Spleen (tissue), 11 donors: ENCODE data around the gene LOXL4. TPM values are rescaled to one million over a fixed set of nuclear protein-coding genes. Genes with fewer than 3 reads are reported as not detected.

ENCODE experiments used
- DNase-seq: peaks from one replicate; pipeline ENCODE4 v3.0.0-alpha.2; 2020
- H3K27ac ChIP-seq, 8 donors: fragments of 200-600 bp; sonication (generic) in 7 of 8; 1 replicate in 4 of 8; 2 replicates in 4 of 8; pipeline versions ENCODE4 v1.5.0 to v1.8.0; 2016 to 2021; ENCODE audit warnings: inconsistent platforms in 4 of 8, mild to moderate bottlenecking in 4 of 8, moderate library complexity in 1 of 8
- H3K27me3 ChIP-seq, 7 donors: fragments of 200-600 bp; sonication (generic) in 6 of 7; replicated peaks in 1 of 7; 1 replicate in 4 of 7; 2 replicates in 3 of 7; pipeline versions ENCODE4 v1.5.0 to v1.8.0; 2016 to 2021; ENCODE audit warnings: inconsistent platforms in 3 of 7, mild to moderate bottlenecking in 1 of 7
- H3K36me3 ChIP-seq, 6 donors: fragments of 200-600 bp; sonication (generic) in 5 of 6; 1 replicate in 4 of 6; 2 replicates in 2 of 6; pipeline versions ENCODE4 v1.5.0 to v1.8.0; 2016 to 2021; ENCODE audit warnings: inconsistent platforms in 2 of 6
- H3K4me1 ChIP-seq, 6 donors: fragments of 200-600 bp; sonication (generic) in 5 of 6; 1 replicate in 3 of 6; 2 replicates in 3 of 6; pipeline versions ENCODE4 v1.5.0 to v1.8.0; 2016 to 2021; ENCODE audit warnings: inconsistent platforms in 3 of 6
- H3K4me3 ChIP-seq, 8 donors: fragments of 200-600 bp; sonication (generic) in 7 of 8; 1 replicate in 4 of 8; 2 replicates in 4 of 8; pipeline versions ENCODE4 v1.5.0 to v1.8.0; 2016 to 2021; ENCODE audit warnings: inconsistent platforms in 4 of 8, mild to moderate bottlenecking in 4 of 8, moderate library complexity in 2 of 8
- H3K9me3 ChIP-seq, 8 donors: fragments of 200-600 bp; sonication (generic) in 7 of 8; 1 replicate in 4 of 8; 2 replicates in 4 of 8; pipeline versions ENCODE4 v1.5.0 to v1.8.0; 2016 to 2021; ENCODE audit warnings: inconsistent platforms in 4 of 8
- CTCF ChIP-seq, 11 experiments: fragments of 200-600 bp in 7 of 11; fragments of 450-650 bp in 4 of 11; sonication (generic) in 4 of 11; IDR thresholded peaks in 8 of 11; conservative IDR thresholded peaks in 3 of 11; 1 replicate in 7 of 11; 2 replicates in 4 of 11; pipeline versions ENCODE4 v1.4.0 to v1.8.0; 2016 to 2021; ENCODE audit warnings: antibody characterized with exemption in 11 of 11, inconsistent platforms in 4 of 11, mild to moderate bottlenecking in 1 of 11
- POLR2A ChIP-seq, 3 donors: fragments of 450-650 bp; IDR thresholded peaks; one replicate each; pipeline ENCODE4 v1.5.1; 2017; ENCODE audit warnings: antibody characterized with exemption in 3 of 3, mild to moderate bottlenecking in 1 of 3
- POLR2AphosphoS5 ChIP-seq, 3 donors: sonication (generic); formaldehyde crosslinking; IDR thresholded peaks; one replicate each; pipeline ENCODE4 v1.5.1; 2017; ENCODE audit warnings: antibody characterized with exemption in 3 of 3
- WGBS, 5 donors: extraction: QIAGEN DNeasy Blood & Tissue Kit in 3 of 5; methylation state at CpG; one replicate each; pipeline versions ENCODE4 v1.1.5 to v1.1.7; 2013 to 2018; 5-methylcytosine and 5-hydroxymethylcytosine counted together
- intact Hi-C: fragments of 100-400 bp; cut with DNase I; formaldehyde crosslinking; loops from one replicate; pipeline ENCODE4 v1.15.0; 2023; ENCODE audit warnings: low total_unique reads
- polyA plus RNA-seq, 3 donors: library from polyadenylated mRNA; stranded (reverse); fragments of 200-250 nt; gene quantifications; one replicate each; pipeline ENCODE4 v1.2.1, GENCODE V29; 2013
- total RNA-seq, 7 donors: library from RNA; depleted of rRNA in 3 of 7; stranded (reverse); fragments of >200 nt in 3 of 7; fragmentation: NEBNext Ultra II Directional in 4 of 7; extraction: Animal tissue kit (Norgen Biotek cat#: 25700) in 4 of 7; gene quantifications; one replicate each; pipeline versions ENCODE4 v1.1.0 to v1.2.1, GENCODE V29; 2016 to 2021
- donor health status: healthy with polysubstance abuse.
- donor health status: DM: no; HTN: no; CAD: no; lungs with moderate emphysema.
- donor health status: DM: no; HTN: no; CAD: no.
- donor health status: Bipolar disorder and iron deficiency.
- donor health status: healthy.
- donor health status: DM: no; HTN: no; CAD: no.
- donor health status: DM: yes; HTN: yes; CAD: no.

Gene LOXL4
- total and polyA plus RNA-seq, 10 donors: 0.39 to 6.1 (median 1.7) TPM

GRCh38 chr10:98209441-98209840, 58.6 kb downstream of the LOXL4 start:
- peaks cover 0 to 5% (median 1%) of the 10 kb centered on the region in 6 donors for H3K4me1 ChIP-seq
- WGBS, 5 donors: 88 to 95% (median 92%) methylated on average over 4 of the region's 4 CpGs
- H3K27me3 ChIP-seq: no peaks in the 10 kb centered on the region
- no peaks in the 10 kb centered on the region for H3K9me3 ChIP-seq
- TF ChIP-seq CTCF (IDR thresholded peaks at IDR 0.05 in 8 of 11, conservative IDR thresholded peaks at IDR 0.05 in 3 of 11) (no peak), POLR2A (IDR thresholded peaks at IDR 0.05) (no peak), POLR2AphosphoS5 (IDR thresholded peaks at IDR 0.05) (no peak)
- peaks cover 0 to 44% (median 15%) of the 10 kb centered on the region in 6 donors for H3K36me3 ChIP-seq
- intact Hi-C loops: no loop called here
- H3K27ac ChIP-seq: no peak overlapping the region
- no peak for DNase-seq
- H3K4me3 ChIP-seq: no peak overlapping the region

GRCh38 chr10:98208925-98209324, 59.1 kb downstream of the LOXL4 start:
- intact Hi-C loops: no loop called here
- Histone ChIP-seq H3K27me3 (no peaks in the 10 kb centered on the region), H3K4me3 (no peak overlapping the region), H3K9me3 (no peaks in the 10 kb centered on the region), H3K4me1 (peaks cover 0 to 5% (median 1%) of the 10 kb centered on the region in 6 donors), H3K36me3 (peaks cover 0 to 44% (median 15%) of the 10 kb centered on the region in 6 donors), H3K27ac (no peak overlapping the region)
- 93 to 95% (median 94%) methylated on average over 2 of the region's 2 CpGs for WGBS, 5 donors
- no peak for TF ChIP-seq POLR2AphosphoS5 (IDR thresholded peaks at IDR 0.05)
- TF ChIP-seq CTCF (IDR thresholded peaks at IDR 0.05 in 8 of 11, conservative IDR thresholded peaks at IDR 0.05 in 3 of 11): no peak
- no peak for TF ChIP-seq POLR2A (IDR thresholded peaks at IDR 0.05)
- DNase-seq: no peak

GRCh38 chr10:98205351-98205750, 62.6 kb downstream of the LOXL4 start:
- no peak for TF ChIP-seq CTCF (IDR thresholded peaks at IDR 0.05 in 8 of 11, conservative IDR thresholded peaks at IDR 0.05 in 3 of 11)
- TF ChIP-seq POLR2AphosphoS5 (IDR thresholded peaks at IDR 0.05): no peak
- TF ChIP-seq POLR2A (IDR thresholded peaks at IDR 0.05): no peak

GRCh38 chr10:98202378-98202777, 65.6 kb downstream of the LOXL4 start:
- Histone ChIP-seq H3K4me1 (peaks cover 0 to 10% (median 6%) of the 10 kb centered on the region in 6 donors), H3K27me3 (no peaks in the 10 kb centered on the region), H3K36me3 (peaks cover 0 to 11% (median 0%) of the 10 kb centered on the region in 6 donors), H3K27ac (no peak overlapping the region), H3K9me3 (no peaks in the 10 kb centered on the region), H3K4me3 (no peak overlapping the region)
- DNase-seq: no peak
- intact Hi-C loops: no loop called here
- TF ChIP-seq CTCF (IDR thresholded peaks at IDR 0.05 in 8 of 11, conservative IDR thresholded peaks at IDR 0.05 in 3 of 11) (no peak), POLR2A (IDR thresholded peaks at IDR 0.05) (no peak), POLR2AphosphoS5 (IDR thresholded peaks at IDR 0.05) (no peak)
- 91 to 99% (median 96%) methylated on average over 8 of the region's 8 CpGs for WGBS, 5 donors

More at GRCh38 chr10:98205351-98205750, 62.6 kb downstream of the LOXL4 start:
- no peaks in the 10 kb centered on the region for H3K4me1 ChIP-seq
- intact Hi-C loops: no loop called here
- 91 to 97% (median 96%) methylated on average over 2 of the region's 2 CpGs for WGBS, 5 donors
- no peak overlapping the region for H3K27ac ChIP-seq
- H3K4me3 ChIP-seq: no peak overlapping the region
- no peaks in the 10 kb centered on the region for H3K9me3 ChIP-seq
- no peaks in the 10 kb centered on the region for H3K27me3 ChIP-seq
- DNase-seq: no peak
- H3K36me3 ChIP-seq: peaks cover 0 to 40% (median 15%) of the 10 kb centered on the region in 6 donors
